Adrenal gland (tissue), 12 donors: ENCODE results near the gene RNLS. TPM values are rescaled to one million over a fixed set of nuclear protein-coding genes. Genes with fewer than 3 reads are reported as not detected.

Source experiments
- DNase-seq, 7 donors: peaks; one replicate each; pipeline ENCODE4 v3.0.0-alpha.2; 2019 to 2020
- H3K27ac ChIP-seq, 5 donors: fragments of 200-600 bp; sonication (generic) in 4 of 5; 1 replicate in 3 of 5; 2 replicates in 2 of 5; pipeline versions ENCODE4 v1.5.1 to v1.8.0; 2016 to 2020; ENCODE audit warnings: mild to moderate bottlenecking in 1 of 5
- H3K27me3 ChIP-seq: fragments of 200-600 bp; 2 replicates; pipeline ENCODE4 v1.8.0; 2021
- H3K36me3 ChIP-seq, 2 donors: fragments of 200-600 bp; replicated peaks in 1 of 2; 1 replicate in 1 of 2; 2 replicates in 1 of 2; pipeline versions ENCODE4 v1.5.1 to v1.8.0; 2018 to 2022
- H3K4me1 ChIP-seq, 2 donors: fragments of 200-600 bp; replicated peaks in 1 of 2; 1 replicate in 1 of 2; 2 replicates in 1 of 2; pipeline versions ENCODE4 v1.5.1 to v1.8.0; 2018 to 2021
- H3K4me3 ChIP-seq, 4 donors: fragments of 200-600 bp; sonication (generic) in 3 of 4; one replicate each; pipeline ENCODE4 v1.5.1; 2016 to 2018
- H3K9me3 ChIP-seq, 3 donors: fragments of 200-600 bp; sonication (generic) in 1 of 3; replicated peaks in 1 of 3; 1 replicate in 2 of 3; 2 replicates in 1 of 3; pipeline versions ENCODE4 v1.5.1 to v1.8.0; 2016 to 2021
- POLR2A ChIP-seq, 2 donors: fragments of 450-650 bp; IDR thresholded peaks; one replicate each; pipeline ENCODE4 v1.6.1; 2017; ENCODE audit warnings: antibody characterized with exemption in 2 of 2, mild to moderate bottlenecking in 2 of 2, moderate library complexity in 1 of 2
- WGBS, 4 donors: extraction: QIAGEN DNeasy Blood & Tissue Kit in 2 of 4; methylation state at CpG; one replicate each; pipeline versions ENCODE4 v1.1.5 to v1.1.7; 2013 to 2017; 5-methylcytosine and 5-hydroxymethylcytosine counted together
- intact Hi-C, 2 donors: fragments of 100-400 bp; cut with DNase I; formaldehyde crosslinking; loops; one replicate each; pipeline versions ENCODE4 v1.14.1 to v1.15.0; 2022 to 2023
- polyA plus RNA-seq, 3 donors: library from polyadenylated mRNA; stranded (reverse); fragments of 200-250 nt in 2 of 3; fragments of 350-450 nt in 1 of 3; fragmentation: Illumina TruSeq in 1 of 3; extraction: RNeasy Lipid Tissue Mini Kit (QIAGEN cat#74804) in 1 of 3; gene quantifications; one replicate each; pipeline ENCODE4 v1.2.3, GENCODE V29; 2013 to 2014
- total RNA-seq, 9 donors: library from RNA; depleted of rRNA in 4 of 9; stranded (reverse); fragments of >200 nt in 4 of 9; fragments of 120-200 nt in 1 of 9; fragmentation: NEBNext Ultra II Directional in 1 of 9; extraction: Animal tissue kit (Norgen Biotek cat#: 25700) in 1 of 9; gene quantifications; one replicate each; pipeline versions ENCODE4 v1.1.0 to v1.2.4, GENCODE V29; 2013 to 2023
- TF ChIP-seq, protein P1 (sequence below), 6 experiments: fragments of 450-650 bp in 4 of 6; fragments of 200-600 bp in 2 of 6; sonication (generic) in 1 of 6; IDR thresholded peaks; 1 replicate in 5 of 6; 2 replicates in 1 of 6; pipeline versions ENCODE4 v1.5.1 to v1.8.0; 2016 to 2021; ENCODE audit warnings: antibody characterized with exemption in 6 of 6, mild to moderate bottlenecking in 2 of 6, moderate library complexity in 1 of 6
- donor health status: healthy with polysubstance abuse.
- donor health status: Bipolar disorder and iron deficiency.
- donor health status: DM: yes; HTN: yes; CAD: no.
- donor health status: DM: no; HTN: no; CAD: no.
- donor health status: DM: no; HTN: no; CAD: no.
- donor health status: DM: yes; HTN: yes; CAD: no.

The RNLS gene
- total and polyA plus RNA-seq, 12 donors, result 7.2 to 51.3 (median 27.9) TPM

GRCh38 chr10:88297103-88297502 is 286.0 kb downstream of the RNLS start:
- H3K4me1 ChIP-seq, result peaks cover 0 to 3% of the 10 kb centered on the region in 2 donors
- 91 to 96% (median 93%) methylated on average over 3 of the region's 3 CpGs for WGBS, 4 donors
- no peak overlapping the region for H3K27ac ChIP-seq
- no peak overlapping the region for H3K4me3 ChIP-seq
- no peak for DNase-seq
- H3K27me3 ChIP-seq, result no peaks in the 10 kb centered on the region
- H3K36me3 ChIP-seq, result no peaks in the 10 kb centered on the region
- TF ChIP-seq, protein P1, sequence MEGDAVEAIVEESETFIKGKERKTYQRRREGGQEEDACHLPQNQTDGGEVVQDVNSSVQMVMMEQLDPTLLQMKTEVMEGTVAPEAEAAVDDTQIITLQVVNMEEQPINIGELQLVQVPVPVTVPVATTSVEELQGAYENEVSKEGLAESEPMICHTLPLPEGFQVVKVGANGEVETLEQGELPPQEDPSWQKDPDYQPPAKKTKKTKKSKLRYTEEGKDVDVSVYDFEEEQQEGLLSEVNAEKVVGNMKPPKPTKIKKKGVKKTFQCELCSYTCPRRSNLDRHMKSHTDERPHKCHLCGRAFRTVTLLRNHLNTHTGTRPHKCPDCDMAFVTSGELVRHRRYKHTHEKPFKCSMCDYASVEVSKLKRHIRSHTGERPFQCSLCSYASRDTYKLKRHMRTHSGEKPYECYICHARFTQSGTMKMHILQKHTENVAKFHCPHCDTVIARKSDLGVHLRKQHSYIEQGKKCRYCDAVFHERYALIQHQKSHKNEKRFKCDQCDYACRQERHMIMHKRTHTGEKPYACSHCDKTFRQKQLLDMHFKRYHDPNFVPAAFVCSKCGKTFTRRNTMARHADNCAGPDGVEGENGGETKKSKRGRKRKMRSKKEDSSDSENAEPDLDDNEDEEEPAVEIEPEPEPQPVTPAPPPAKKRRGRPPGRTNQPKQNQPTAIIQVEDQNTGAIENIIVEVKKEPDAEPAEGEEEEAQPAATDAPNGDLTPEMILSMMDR (IDR thresholded peaks at IDR 0.05), result no peak
- no peak for TF ChIP-seq POLR2A (IDR thresholded peaks at IDR 0.05)
- H3K9me3 ChIP-seq, result no peaks in the 10 kb centered on the region
- intact Hi-C loops, result no loop called here

DNA sequence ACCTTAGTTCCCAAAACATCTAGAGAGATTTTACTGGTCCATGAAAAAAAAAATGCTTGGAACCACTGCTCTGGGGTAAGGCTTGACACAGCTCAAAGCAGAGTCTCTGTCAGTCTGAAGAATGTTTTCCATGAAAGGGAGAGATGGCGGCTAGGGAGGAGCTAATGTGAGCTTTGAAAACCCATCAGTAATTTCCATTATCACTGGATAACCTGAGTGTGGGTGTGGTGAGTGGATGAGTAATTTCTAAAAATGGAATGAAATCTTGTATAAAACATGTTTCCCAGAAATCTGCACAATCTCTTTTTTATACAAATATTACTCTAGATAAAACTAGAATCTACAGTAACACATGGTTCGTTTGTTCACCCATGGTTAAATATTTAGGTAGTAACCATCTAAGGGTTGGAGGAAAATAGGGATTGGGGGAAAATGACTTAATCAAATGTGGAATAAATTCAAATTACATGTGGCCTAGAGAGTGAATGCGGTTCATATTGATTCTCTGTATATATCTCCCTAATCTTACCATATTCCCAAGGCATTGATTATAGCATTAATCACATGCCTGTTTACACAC is 289.4 kb downstream of the RNLS start:
- Histone ChIP-seq H3K36me3 (no peaks in the 10 kb centered on the region), H3K9me3 (no peaks in the 10 kb centered on the region), H3K27me3 (no peaks in the 10 kb centered on the region), H3K4me1 (peaks cover 0 to 11% of the 10 kb centered on the region in 2 donors), H3K27ac (no peak overlapping the region), H3K4me3 (no peak overlapping the region)
- no peak for DNase-seq
- TF ChIP-seq, protein P1 (IDR thresholded peaks at IDR 0.05), result no peak
- no peak for TF ChIP-seq POLR2A (IDR thresholded peaks at IDR 0.05)
- intact Hi-C loops, result no loop called here
- 95 to 98% (median 96%) methylated on average over 3 of the region's 3 CpGs for WGBS, 4 donors

DNA sequence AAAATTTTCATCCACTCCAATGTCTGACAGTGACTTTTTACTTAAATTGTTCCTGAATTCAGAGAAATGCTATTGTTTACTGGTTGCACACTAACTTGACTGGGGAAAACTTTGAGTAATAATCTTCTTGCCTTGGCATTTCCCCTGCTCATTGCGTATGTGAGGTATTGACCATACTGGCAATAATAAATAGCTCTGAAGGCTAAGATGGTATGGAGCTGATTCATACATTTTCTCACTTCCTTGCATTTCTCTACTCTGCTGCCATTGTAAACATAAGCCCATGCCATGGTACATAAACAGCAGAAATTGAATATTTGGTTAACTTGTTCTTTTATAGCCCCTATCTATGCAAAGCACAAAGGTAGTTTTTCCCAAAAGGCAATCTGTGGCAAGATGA is 290.0 kb downstream of the RNLS start:
- peaks cover 0 to 11% of the 10 kb centered on the region in 2 donors for H3K4me1 ChIP-seq
- no peak overlapping the region for H3K27ac ChIP-seq
- intact Hi-C loops, result no loop called here
- no peak overlapping the region for H3K4me3 ChIP-seq
- no peak for DNase-seq
- 83 to 93% (median 89%) methylated on average over 1 of the region's 1 CpG for WGBS, 4 donors
- H3K9me3 ChIP-seq, result no peaks in the 10 kb centered on the region
- no peaks in the 10 kb centered on the region for H3K36me3 ChIP-seq
- TF ChIP-seq, protein P1 (IDR thresholded peaks at IDR 0.05), result no peak
- TF ChIP-seq POLR2A (IDR thresholded peaks at IDR 0.05), result no peak
- H3K27me3 ChIP-seq, result no peaks in the 10 kb centered on the region

DNA sequence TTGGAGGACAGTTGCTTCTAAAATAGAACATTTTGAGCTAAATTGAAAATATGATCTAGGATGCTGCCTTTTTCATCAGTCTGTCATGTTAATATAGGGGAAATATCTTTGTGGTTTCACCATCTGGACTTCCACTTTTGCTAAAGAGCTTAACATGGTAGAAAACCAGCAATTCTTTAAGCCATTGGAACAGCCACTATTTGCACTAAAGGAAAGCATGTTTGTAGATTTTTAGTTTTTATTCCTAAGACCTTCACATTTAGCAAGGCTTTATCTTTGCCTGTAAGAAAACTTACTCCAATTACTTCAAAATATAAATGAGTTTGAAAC is 291.0 kb downstream of the RNLS start:
- H3K4me1 ChIP-seq, result peaks cover 0 to 11% of the 10 kb centered on the region in 2 donors
- H3K36me3 ChIP-seq, result no peaks in the 10 kb centered on the region
- no peaks in the 10 kb centered on the region for H3K27me3 ChIP-seq
- H3K4me3 ChIP-seq, result no peak overlapping the region
- no peak for DNase-seq
- intact Hi-C loops, result no loop called here
- H3K27ac ChIP-seq, result no peak overlapping the region
- H3K9me3 ChIP-seq, result no peaks in the 10 kb centered on the region
- no peak for TF ChIP-seq POLR2A (IDR thresholded peaks at IDR 0.05)
- TF ChIP-seq, protein P1 (IDR thresholded peaks at IDR 0.05), result no peak
